ENCODE measurements around the gene DCTN3. TPM values are rescaled to one million over a fixed set of nuclear protein-coding genes. Genes with fewer than 3 reads are reported as not detected.

The DCTN3 gene
- total and polyA plus RNA-seq, 2 of the 4 experiments (the other 2 are of a cell fraction): 122 to 183 TPM

GRCh38 chr9:34658461-34658860 is 38.2 kb upstream of the DCTN3 start:
- no peak overlapping the region for H2AFZ ChIP-seq (replicated peaks; ENCODE audit: low read length, poor library complexity)
- H3K9ac ChIP-seq (ENCODE audit: low read depth, low read length): no peak overlapping the region
- ATAC-seq (ENCODE audit: low read depth): no peak
- no peak overlapping the region for H3K56ac ChIP-seq (ENCODE audit: extremely low read depth, insufficient read depth, low read length)
- no peak overlapping the region for H3K4ac ChIP-seq (ENCODE audit: low read depth, low read length)
- ChIA-PET POLR2A (ENCODE audit: unreplicated experiment) (no interaction called here), CTCF (no interaction called here)
- no peak overlapping the region for H2BK20ac ChIP-seq (ENCODE audit: low read depth, low read length)
- H3K9me1 ChIP-seq (ENCODE audit: insufficient read depth, low read length): peaks cover 13% of the 10 kb centered on the region; the same call in 1 of the 2 replicates
- H3K79me1 ChIP-seq (ENCODE audit: low read depth in 1 of 2, low read length in 2 of 2): peaks cover 0 to 7% of the 10 kb centered on the region in 2 experiments; a peak in 2 of 4 replicates
- no peaks in the 10 kb centered on the region for H3K9me3 ChIP-seq (ENCODE audit: control insufficient read depth, insufficient read depth, low read length)
- BruUV-seq (replicated peaks): no TSS peak
- H3K4me3 ChIP-seq (ENCODE audit: insufficient read depth, low read depth, low read length): no peak overlapping the region
- dilution Hi-C loops (cut with HindIII; ENCODE audit: low sequenced_read_pairs, unreplicated experiment): no loop called here
- no peak overlapping the region for H3K14ac ChIP-seq (replicated peaks; ENCODE audit: low read depth, low read length)
- DNase-seq: no peak
- no peak overlapping the region for H2AK5ac ChIP-seq (ENCODE audit: low read depth, low read length)
- H3K4me1 ChIP-seq (ENCODE audit: control insufficient read depth, insufficient read depth, low read length): peaks cover 13% of the 10 kb centered on the region
- peaks cover 4% of the 10 kb centered on the region; the same call in 1 of the 2 replicates for H3K36me3 ChIP-seq (ENCODE audit: control insufficient read depth, insufficient read depth, low read length)
- H3K23ac ChIP-seq (ENCODE audit: low read depth, low read length): no peak overlapping the region
- no peaks in the 10 kb centered on the region for H4K20me1 ChIP-seq (ENCODE audit: insufficient read depth, low read length)
- H2BK5ac ChIP-seq (ENCODE audit: low read depth, low read length, poor library complexity, severe bottlenecking): no peak overlapping the region
- H2BK15ac ChIP-seq (ENCODE audit: low read depth, low read length): no peak overlapping the region
- no peaks in the 10 kb centered on the region for H3K27me3 ChIP-seq (ENCODE audit: control insufficient read depth, insufficient read depth, low read length)
- no peak overlapping the region for H2BK120ac ChIP-seq (ENCODE audit: low read depth, low read length)
- intact Hi-C loops (cut with micrococcal nuclease): no loop called here
- no peak overlapping the region for H3K18ac ChIP-seq (ENCODE audit: low read depth, low read length)
- TF ChIP-seq POLR2A (IDR thresholded peaks at IDR 0.05; ENCODE audit: low read depth, low read length) (no peak), FOS (IDR thresholded peaks at IDR 0.05; ENCODE audit: low read depth, low read length) (no peak), CEBPB (IDR thresholded peaks at IDR 0.05; ENCODE audit: low read depth, low read length) (no peak), RFX5 (IDR thresholded peaks at IDR 0.05; ENCODE audit: low read depth, low read length) (no peak), RAD21 (IDR thresholded peaks at IDR 0.05; ENCODE audit: low read length) (no peak), ELK1 (IDR thresholded peaks at IDR 0.05; ENCODE audit: borderline replicate concordance, low read depth, low read length) (no peak), MXI1 (IDR thresholded peaks at IDR 0.05; ENCODE audit: borderline replicate concordance, low read depth, low read length) (no peak), RCOR1 (IDR thresholded peaks at IDR 0.05; ENCODE audit: insufficient replicate concordance, low read length) (no peak), CTCF (conservative IDR thresholded peaks at IDR 0.05; ENCODE audit: low read depth, low read length) (no peak), CHD1 (IDR thresholded peaks at IDR 0.05; ENCODE audit: low read depth, low read length) (no peak)
- H3K27ac ChIP-seq (ENCODE audit: insufficient read depth, low read length): no peak overlapping the region
- H4K91ac ChIP-seq (ENCODE audit: insufficient read depth, low read depth, low read length): no peak overlapping the region
- 96% methylated on average over 5 of the region's 14 CpGs; no CpG with 5 or more reads in 1 of the 2 experiments for WGBS, 2 experiments (ENCODE audit: extremely low coverage in 2 of 2, insufficient read length in 1 of 2)
- H2AK9ac ChIP-seq (replicated peaks; ENCODE audit: low read depth, low read length, poor library complexity): peak overlapping the region; percentile 44
- no peak overlapping the region for H3K4me2 ChIP-seq (ENCODE audit: low read depth, low read length)
- in situ Hi-C loops (cut with MboI; ENCODE audit: low sequenced_read_pairs): no loop called here
- H4K5ac ChIP-seq (ENCODE audit: low read depth, low read length): no peak overlapping the region
- H4K8ac ChIP-seq (ENCODE audit: low read depth in 2 of 2, low read length in 2 of 2): no peak overlapping the region

Data from IMR-90 (cell line).